ENCODE data around the gene ATAD3C.
"Not testable (repeated sequence)": the region's sequence is repeated elsewhere in the genome, so short reads cannot be mapped to it uniquely, and the experiment has no call there.

ATAD3C gene

DNA sequence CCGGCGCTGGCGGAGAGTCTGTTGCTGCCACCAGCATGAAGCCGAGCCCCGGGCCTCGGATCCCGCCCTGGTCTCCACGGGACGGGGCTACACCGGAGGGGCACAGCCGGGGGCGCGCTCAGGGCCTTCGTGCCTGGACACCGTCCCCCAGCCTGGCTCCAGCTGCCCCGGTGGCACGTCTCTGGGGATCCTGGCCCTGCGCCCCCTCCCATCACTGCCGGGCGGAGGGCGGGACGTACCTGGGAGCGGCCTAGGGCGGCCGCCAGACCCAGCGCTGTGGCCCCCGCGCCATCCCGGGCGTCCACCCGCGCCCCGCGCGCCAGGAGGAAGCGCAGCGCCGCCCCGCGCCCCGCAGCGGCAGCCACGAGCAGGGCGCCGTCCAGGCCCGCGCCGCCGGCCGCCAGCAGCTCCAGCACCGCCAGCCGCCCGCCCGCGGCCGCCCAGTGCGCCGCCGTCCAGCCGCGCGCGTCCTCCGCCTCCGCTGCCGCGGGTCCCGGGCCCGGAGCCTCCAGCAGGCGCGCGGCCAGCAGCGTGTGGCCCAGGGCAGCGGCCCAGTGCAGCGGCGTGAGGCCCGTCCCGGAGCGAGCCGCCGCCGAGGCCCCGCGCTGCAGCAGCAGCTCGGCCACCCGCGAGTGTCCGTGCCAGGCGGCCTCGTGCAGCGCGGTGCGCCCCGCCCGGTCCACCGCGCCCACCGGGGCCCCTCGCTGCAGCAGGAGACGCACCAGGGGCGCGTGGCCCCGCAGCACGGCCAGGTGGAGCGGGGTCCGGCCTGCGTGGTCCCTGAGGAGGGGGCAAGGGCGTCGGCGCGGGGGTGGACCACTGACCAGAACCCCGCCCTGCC, 29.5 kb upstream of the ATAD3C start:
- DNase-seq = no peak

DNA sequence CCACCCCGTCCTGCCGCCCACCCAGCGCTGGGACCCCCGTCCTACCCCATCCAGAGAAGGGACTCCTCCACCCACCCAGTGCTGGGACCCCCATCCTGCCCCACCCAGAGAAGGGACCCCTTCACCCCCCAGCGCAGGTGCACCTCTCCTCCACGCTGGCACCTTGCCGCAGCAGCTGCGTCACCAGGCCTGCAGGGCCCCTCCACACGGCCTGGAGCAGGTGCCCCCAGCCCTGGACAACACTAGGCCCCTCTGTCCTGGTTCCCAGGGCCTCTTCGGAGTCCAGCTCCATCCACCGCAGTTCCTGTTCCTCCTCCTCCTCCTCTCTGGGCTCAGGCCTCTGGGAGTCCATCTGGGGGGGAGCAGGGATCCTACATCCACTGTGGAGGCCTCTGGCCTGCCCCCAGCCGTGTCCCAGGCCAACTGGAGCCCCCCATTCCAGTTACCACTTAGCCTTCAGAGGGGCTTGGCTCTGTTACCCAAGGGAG, 28.8 kb upstream of the ATAD3C start:
- DNase-seq = no peak

- no peak for DNase-seq
These were observed 28.2 kb upstream of the ATAD3C start, which contains the start of gene ANKRD65 for GRCh38 chr1:1421147-1421906. ANKRD65 (minus strand) TSS chr1:1421276; CDS start chr1:1421005, 271 bp downstream.

GRCh38 chr1:1421907-1422464, 27.5 kb upstream of the ATAD3C start:
- no peak for DNase-seq

- no peak for DNase-seq
These were observed 26.8 kb upstream of the ATAD3C start for GRCh38 chr1:1422465-1423244.

- no peak for DNase-seq
These were observed 26.3 kb upstream of the ATAD3C start for GRCh38 chr1:1423245-1423597.

DNA sequence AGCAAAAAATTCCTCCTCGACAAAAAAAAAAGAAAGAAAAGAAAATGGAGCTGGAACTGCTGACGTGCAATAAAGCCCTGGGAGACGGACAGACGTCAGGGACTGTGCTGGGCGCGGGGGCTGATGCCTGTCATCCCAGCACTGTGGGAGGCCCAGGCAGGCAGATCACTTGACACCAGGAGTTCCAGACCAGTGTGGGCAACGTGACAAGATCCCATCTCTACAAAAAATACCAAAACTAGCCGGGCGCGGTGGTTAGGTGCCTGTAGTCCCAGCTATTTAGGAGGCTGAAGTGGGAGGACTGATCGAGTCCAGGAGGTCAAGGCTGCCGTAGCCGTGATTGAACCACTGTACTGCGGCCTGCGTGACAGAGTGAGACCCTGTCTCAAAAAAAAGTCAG, 24.8 kb upstream of the ATAD3C start:
- DNase-seq = no peak

- no peak for DNase-seq
These were observed 24.1 kb upstream of the ATAD3C start for GRCh38 chr1:1425426-1425752.

- DNase-seq = no peak
These were observed 23.6 kb upstream of the ATAD3C start for GRCh38 chr1:1425753-1426495.

GRCh38 chr1:1426496-1427105, 22.9 kb upstream of the ATAD3C start:
- no peak for DNase-seq

GRCh38 chr1:1427106-1427819, 22.2 kb upstream of the ATAD3C start:
- DNase-seq = no peak

- DNase-seq = no peak
These were observed 21.7 kb upstream of the ATAD3C start for GRCh38 chr1:1427820-1428148.

DNA sequence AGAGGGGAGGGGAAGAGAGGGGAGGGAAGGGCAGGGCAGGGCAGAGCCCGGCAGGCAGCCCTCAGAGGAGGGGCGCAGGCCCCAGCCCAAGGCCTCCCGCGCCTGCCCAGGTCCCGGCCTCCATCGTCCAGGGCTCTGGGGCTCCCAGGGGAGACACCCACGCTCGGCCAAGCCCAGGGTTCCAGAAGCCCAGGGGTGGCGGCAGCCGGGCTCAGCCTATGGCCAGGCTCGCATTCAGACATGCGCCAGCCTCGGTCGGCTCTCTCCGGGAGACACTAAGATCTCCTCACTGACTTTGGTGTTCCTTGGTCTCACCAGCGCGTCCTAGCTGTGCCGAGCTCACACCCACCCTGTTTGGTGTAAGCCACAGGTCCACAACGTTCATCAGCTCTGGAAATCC, 21.3 kb upstream of the ATAD3C start:
- no peak for DNase-seq

DNA sequence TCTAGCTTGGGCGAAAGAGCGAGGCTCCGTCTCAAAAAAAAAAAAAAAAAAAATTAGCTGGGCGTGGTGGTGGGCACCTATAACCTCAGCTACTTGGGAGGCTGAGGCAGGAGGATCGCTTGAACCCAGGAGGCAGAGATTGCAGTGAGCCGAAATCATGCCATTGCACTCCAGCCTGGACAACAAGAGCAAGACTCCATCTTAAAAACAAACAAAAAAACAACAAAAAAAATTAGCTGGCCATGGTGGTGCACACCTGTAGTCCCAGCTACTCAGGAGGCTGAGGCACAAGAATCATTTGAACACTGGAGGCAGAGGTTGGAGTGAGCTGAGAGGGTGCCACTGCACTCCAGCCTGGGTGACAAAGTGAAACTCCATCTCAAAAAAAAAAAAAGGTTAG, 20.5 kb upstream of the ATAD3C start:
- not testable (repeated sequence) for DNase-seq

DNA sequence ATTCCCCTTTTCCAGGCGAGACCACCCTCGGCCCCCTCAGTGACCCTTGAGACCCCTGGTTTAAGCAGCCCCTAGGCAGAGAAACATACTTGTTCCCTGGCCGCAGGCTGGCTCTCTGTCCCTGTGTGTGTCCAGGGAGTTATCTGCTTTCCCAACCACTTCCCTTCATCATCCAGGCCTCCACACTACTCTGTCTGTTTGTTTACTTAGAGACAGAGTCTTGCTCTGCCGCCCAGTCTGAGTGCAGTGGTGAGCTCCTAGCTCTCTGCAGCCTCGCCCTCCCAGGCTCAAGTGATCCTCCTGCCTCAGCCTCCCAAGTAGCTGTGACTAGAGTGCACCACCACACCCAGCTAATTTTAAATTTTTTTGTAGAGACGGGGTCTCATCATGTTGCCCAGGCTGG, 19.8 kb upstream of the ATAD3C start:
- no peak for DNase-seq

GRCh38 chr1:1430114-1430982, 19.1 kb upstream of the ATAD3C start:
- DNase-seq = no peak

DNA sequence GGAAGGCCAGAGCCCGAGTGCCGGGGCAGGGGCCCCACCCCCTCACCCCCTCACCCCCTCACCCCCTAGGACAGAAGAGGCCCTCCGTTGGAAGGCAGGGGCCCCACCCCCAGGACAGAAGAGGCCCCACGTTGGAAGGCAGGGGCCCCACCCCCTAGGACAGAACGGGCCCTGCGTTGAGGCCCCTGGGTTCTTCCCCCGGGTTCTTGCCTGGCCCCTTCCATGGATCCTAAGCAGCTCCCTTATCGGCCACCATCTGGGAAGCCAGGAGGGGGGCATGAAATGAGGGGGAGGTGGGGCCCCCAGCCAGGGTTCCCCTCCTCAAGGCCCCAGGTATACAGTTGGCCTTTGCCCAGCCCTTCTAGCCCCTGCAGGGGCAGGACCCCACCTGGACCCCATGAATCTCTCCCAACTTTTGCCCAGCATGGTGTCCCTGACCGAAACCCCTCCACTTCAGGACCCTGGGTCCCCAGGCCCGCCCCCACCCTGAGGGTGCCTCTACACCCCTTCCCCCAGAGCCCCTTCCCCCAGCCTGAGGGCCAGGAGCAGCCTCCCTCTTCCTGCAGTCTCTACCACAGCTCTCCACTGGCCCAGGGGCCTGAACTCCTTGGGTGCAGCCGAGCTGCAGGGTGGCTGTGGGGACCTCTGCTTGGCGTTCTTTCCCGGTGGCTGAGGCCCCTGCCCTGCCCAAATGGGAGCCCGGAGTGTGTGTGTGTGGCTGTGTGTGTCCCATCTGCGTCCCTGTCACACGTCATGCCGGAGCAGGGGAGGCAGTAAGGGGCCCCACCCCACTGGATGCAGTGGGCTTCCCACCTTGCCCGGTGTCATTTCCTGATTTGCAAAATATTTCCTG, 18.3 kb upstream of the ATAD3C start:
- no peak for DNase-seq

DNA sequence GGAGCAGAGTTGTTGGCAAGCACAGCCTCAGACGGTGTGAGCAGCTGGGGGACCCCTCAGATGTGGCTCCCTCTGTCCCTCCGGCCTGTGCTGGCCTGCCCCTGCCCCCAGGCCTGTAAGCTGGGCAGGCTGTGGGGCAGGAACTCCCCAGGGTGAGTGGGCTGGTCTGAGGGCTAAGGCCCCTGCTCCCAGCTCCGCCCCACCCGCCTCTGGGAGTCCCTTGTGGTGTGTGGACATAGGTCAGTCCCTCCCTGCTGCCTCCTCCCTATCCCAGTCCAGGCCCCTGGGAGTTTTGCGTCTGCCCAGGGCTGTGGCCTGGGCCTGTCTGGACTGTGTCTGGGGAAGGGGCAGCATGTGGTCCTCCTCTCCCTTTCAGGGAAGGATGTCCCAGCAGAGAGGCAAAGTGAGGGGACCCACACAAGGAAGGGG, 17.6 kb upstream of the ATAD3C start:
- no peak for DNase-seq

DNA sequence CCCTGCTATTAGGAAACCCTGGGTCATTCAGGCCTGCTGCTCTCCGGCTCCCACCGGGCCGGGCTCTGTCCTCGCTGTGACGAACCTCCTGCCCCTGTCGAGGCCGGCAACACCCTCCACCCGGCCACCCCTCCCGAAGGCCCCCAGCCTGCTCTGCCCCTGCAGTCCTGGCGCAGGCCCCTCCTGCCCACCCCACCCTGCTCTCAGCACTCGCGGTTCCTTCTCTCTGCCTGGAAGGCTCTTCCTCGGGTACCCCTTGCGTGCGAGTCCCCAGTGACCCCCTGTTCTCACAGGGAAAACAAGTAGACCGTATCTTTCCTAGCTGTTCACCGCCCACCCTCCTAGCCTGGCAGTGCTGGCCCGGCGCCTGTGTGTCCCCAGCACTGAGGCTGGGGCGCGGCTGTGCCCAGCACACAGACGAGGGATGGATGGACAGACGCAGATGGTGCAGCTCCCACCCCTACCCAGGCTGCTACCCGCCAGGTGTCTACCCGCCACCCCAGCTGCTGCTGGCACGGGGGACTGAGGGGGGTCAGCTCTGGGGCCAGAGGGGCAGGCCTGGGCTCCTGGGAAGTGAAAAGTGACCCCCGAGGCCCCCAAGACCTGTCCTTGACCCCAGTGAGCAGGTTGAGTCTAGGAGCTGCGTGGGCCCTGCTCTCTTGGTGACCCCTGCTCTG, 17.1 kb upstream of the ATAD3C start:
- DNase-seq = no peak

All from amniotic stem cell (primary cell).